GM12873 (cell line): ENCODE data around the gene FNTB.

Source experiments
- TF ChIP-seq, protein P1 (sequence below): IDR thresholded peaks from 2 replicates; pipeline ENCODE4 v1.5.1; 2012; ENCODE audit warnings: low read depth, mild to moderate bottlenecking, moderate library complexity, low read length, control low read depth; ENCODE audit not compliant: insufficient read depth; ENCODE audit errors: missing control alignments

FNTB gene

DNA sequence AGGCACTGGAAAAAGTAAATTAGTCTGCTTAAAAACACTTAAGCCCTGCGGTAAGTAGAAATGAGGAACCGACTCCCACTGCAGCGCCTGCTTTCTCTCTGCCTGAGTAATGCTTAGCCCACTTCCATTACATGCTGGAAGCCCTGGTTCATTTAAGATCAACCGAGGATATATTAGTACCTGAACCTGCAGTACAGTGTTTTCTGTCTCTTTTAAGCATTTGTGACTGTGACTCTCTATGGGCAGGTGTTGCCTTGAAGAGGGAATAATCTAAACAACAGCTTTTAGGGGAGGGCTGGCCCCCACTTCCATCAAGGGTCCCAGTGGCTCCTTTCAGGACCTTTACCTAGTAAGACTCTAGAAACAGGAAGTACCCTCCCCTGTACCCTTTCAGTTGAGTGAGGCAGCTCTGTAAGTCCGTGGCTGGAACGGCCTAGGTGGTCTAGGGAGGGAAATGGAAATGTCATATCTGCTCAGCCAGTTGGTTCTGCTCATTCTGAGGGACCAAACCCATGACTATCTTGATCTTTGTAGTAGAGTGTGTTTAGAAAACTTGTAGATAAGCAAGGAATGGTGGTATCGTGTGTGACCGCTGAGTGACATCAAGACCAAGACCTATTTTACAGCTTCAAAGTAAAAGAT is 56.2 kb downstream of the FNTB start:
- TF ChIP-seq, protein P1, sequence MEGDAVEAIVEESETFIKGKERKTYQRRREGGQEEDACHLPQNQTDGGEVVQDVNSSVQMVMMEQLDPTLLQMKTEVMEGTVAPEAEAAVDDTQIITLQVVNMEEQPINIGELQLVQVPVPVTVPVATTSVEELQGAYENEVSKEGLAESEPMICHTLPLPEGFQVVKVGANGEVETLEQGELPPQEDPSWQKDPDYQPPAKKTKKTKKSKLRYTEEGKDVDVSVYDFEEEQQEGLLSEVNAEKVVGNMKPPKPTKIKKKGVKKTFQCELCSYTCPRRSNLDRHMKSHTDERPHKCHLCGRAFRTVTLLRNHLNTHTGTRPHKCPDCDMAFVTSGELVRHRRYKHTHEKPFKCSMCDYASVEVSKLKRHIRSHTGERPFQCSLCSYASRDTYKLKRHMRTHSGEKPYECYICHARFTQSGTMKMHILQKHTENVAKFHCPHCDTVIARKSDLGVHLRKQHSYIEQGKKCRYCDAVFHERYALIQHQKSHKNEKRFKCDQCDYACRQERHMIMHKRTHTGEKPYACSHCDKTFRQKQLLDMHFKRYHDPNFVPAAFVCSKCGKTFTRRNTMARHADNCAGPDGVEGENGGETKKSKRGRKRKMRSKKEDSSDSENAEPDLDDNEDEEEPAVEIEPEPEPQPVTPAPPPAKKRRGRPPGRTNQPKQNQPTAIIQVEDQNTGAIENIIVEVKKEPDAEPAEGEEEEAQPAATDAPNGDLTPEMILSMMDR: no peak

DNA sequence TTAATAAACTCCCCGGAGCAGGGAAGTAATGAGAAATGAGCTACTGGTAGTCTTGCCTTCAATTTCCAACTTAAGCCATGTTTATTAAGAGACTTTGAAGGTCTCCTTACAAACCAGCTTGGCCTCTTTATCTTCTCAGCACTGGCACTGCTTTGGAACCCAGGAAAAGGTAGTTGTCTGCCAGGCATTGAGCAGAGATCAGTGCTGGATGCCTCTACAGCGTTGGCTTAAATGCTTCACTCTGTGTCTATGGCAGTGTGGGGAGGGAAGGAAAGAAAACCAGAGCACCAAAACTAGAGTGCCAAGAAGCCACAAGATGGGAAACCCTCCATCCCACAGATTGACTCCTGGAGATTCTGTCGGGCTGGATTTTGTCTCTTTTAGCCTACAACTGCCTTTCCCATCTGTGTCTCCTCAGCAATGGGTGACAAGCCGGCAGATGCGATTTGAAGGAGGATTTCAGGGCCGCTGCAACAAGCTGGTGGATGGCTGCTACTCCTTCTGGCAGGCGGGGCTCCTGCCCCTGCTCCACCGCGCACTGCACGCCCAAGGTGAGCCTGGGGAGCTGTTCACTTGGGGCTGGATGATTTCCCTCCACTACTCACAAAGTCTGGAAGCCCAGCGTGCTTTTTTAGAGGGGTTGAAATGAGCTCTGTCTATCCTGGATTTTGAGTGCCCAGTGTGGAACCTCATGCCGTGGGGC is 57.3 kb downstream of the FNTB start:
- TF ChIP-seq, protein P1: no peak

DNA sequence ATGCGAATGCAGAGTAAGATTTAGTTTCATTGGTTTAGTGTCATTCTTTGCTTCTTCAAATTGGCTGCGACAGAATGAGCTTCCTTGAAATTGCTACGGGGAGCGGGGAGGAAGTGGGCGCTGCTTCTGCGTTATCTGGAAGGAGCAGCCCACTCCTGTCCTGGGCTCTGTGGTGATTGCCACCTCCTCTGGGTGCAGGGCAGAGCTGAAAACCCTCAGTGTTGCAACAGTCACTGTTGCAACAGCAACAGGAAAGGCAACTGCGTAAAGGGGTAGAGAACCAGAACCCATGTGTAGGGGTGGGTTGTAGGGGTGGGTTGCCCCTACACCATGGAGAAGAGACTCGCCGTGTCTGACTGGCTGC is 57.9 kb downstream of the FNTB start:
- TF ChIP-seq, protein P1: no peak

DNA sequence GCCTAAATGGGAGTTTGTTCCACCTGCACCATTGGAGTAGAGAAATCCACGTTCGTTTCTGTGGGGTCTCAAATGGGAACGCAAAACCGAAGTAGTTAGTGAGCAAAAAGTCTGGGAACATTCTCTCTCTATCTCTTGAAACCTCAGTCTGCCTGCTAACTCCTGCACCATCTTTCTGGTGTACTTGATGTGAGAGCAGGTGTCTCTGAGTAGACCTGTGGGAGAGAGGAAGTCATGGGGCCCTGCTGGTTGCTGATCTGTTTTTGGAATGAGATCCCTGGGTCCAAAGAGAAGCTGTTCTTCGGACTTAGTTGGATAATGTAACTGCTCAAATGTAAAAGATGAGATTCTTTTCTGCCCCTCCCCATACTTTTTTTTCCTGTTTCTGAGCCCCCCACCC is 58.3 kb downstream of the FNTB start:
- TF ChIP-seq, protein P1: no peak

DNA sequence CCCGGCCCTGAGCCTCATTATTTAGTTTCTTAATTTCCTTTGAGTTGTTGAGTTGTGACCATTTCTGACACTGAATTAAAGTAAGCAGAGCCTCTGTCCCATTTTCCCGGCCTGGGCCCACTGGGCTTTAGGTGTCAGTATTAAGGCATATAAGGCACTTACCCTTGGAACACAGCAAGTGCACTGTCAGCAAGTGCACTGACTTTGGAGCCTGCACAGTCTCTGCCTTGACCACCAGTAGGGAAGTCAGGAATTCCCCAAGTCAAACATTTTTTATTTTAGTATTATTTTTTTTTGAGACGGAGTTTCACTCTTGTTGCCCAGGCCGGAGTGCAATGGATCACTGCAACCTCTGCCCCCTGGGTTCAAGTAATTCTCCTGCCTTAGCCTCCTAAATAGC is 59.0 kb downstream of the FNTB start:
- TF ChIP-seq, protein P1: no peak

DNA sequence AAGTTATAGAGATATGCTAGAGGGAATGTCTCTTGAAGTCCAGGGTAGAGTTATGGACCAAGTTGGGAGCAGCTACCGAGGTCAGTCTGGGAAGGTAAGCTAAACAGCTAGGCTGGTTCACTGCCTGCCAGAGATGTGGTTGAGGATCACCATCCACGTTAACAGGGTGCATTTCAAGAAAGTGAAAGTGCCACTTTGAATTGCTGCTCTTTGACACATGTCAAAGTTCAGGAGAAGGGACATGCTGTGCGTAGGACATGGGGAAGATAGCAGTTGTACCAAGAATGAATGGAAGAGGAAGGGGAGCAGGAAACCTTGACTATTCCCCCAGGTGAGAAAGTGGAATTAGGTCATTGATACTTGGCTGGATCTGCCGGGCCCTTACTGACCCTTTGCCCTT is 66.1 kb downstream of the FNTB start:
- TF ChIP-seq, protein P1: no peak

DNA sequence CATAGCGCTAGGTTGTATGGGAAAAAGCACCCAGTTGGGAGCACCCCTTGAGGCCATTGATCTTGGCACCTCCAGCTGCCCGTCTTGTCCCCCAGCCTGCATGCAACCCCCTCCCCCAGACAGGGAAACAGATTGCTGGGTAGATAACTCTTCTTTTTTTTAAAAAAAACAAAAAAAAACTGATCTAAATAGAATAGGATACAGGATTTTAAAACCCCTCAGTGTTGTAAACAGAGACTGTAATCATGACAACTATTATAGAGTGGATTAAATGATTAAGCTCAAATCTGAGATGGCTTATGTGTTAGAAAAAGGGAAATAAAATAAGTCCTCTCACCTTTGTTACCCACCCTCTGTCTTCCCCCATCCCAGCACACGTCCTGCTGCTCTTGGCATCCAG is 66.8 kb downstream of the FNTB start:
- TF ChIP-seq, protein P1: no peak
